T1000 (cell line): ENCODE results near the gene KIF7.

Experiments used
- DNase-seq: peaks from one replicate; lab custom pipeline; 2025; ENCODE audit warnings: mixed read lengths; lab: John Stamatoyannopoulos, UW

The KIF7 gene

GRCh38 chr15:89669309-89669865 lies 14.1 kb upstream of the KIF7 start:
- no peak for DNase-seq

DNA sequence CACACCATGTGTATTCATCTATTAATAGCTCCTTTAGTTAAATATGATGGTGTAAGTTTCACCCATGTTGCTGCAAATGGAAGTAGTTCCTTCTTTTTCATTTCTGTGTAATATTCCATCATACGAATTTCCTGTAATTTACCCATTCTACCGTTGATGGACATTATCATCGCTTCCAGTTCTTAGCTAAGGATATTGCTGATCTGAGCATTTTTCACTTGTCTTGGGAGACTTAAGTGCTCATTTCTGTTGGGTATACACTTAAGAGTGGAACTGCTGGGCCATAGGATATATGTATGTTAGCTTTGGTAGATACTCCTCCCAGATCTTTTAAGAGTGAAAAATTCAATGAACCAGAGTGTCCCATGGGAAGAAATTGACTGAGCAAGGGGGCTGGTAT lies 12.9 kb upstream of the KIF7 start:
- DNase-seq: no peak

GRCh38 chr15:89667706-89667960 lies 12.4 kb upstream of the KIF7 start:
- no peak for DNase-seq

- no peak for DNase-seq
These were observed 11.8 kb upstream of the KIF7 start for GRCh38 chr15:89666858-89667705.

GRCh38 chr15:89666184-89666857 lies 11.1 kb upstream of the KIF7 start:
- DNase-seq: no peak

GRCh38 chr15:89665449-89666181 lies 10.3 kb upstream of the KIF7 start:
- DNase-seq: no peak

GRCh38 chr15:89664441-89665350 lies 9.4 kb upstream of the KIF7 start:
- DNase-seq: no peak

DNA sequence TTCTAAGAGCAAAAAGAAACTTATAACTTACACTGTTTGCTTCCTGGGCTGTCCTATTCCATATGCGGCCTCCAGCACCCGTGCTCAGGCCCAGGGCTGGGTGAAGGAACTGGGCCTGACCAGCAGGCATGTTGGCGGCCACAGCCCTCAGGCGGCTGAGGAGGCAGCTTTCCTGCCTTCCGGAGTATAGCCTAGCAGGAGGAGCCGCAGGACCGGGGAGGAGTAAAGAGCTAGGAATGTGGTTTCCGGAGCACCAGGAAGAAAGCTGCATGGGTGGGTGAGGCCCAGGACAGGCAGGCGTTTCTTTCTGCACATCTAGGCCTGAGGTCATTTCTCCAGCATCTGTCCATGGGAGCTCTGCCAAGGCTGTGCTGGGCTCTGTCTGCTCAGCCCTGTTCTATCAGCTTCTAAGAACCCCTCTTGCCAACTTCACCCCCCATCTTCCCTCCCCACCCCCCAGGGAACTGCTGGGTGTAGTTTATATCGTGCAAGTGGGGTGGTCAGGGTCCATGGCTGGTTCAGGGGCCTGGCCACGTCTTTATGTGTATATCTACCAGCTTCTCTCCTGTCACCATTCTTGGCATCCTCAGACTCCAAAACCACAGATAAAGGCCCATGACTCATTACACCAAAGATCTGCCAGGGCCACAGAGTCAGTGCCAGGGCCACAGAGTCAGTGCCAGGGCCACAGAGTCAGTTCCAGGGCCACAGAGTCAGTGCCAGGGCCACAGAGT lies 7.8 kb upstream of the KIF7 start:
- peak; percentile 59 for DNase-seq

DNA sequence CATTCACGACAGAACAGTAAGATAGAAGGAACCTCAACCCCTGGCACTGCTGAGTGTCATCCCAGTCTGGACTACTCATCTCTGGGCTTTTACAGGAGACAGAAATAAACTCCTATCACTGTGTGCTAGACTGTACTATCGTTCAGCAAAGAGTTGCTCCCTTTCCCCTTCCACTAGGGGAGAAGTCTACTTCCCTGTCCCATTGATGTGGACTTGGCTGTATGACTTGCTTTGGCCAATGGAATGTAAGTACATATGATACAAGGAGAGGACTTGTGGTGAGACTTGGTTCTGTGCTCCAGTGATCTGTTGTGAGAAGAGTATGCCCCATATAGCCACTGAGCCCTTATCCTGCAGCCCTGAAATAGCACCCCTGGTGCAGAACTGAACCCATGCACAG lies 5.3 kb upstream of the KIF7 start:
- no peak for DNase-seq

- DNase-seq: no peak
These were observed 4.0 kb upstream of the KIF7 start for GRCh38 chr15:89659295-89659694.

- no peak for DNase-seq
These were observed 2.5 kb upstream of the KIF7 start for GRCh38 chr15:89657686-89658200.

DNA sequence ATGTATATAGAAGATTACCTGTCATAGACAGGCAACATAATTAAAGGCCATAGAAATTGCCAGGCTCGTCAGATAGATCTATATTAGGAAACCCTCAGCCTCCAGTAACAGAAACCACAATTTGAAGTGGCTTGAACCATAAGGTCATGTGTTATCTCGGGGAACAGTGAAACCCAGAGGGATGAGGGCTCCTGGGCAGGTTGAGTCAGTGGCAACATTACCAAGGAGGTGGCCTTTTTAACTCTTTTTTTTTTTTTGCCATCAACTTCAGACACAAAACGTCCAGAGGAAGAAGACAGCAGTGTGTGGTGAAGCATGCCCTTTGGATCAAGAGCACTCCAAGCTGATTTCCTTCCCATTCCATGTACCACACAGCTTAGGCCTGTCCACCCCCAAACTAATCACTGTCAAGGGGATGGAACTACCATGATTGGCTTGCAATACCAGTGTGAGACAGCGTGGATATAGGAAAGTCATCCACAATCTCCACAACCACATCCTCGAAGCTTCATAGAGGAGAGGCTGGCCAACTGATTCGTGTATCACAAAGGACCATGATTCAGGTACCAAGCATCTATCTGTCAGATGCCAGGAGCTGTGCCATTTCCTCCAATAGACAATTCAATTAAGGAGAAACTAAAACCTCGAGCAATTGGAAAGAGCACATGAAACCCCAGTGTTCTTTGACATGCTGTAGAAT lies 999 bp upstream of the KIF7 start:
- no peak for DNase-seq

DNA sequence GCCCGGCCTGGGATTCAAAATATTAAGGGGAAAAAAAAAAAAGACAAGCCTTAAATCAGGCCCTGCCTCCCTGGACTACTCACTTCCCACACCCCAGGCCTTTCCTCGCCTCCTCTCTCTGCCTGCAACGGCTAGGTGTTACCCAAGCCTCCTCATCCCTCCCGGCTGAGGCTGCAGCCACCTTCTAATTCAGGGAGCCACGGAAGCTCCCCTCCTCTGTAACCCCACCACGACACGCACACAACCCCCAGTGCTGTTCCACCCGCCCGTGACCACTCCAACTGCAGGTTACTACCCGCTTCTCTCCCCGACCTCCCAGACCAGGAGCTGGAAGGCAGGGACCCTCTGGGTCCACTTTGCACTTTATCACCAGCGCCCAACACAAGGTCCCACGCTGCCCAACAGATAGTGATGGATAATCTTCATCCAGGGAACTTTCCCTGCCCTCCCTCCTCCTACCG lies 936 bp downstream of the KIF7 start:
- DNase-seq: peak; percentile 23

GRCh38 chr15:89653578-89653977 lies 1.7 kb downstream of the KIF7 start:
- no peak for DNase-seq

GRCh38 chr15:89652666-89653065 lies 2.6 kb downstream of the KIF7 start:
- DNase-seq: no peak

DNA sequence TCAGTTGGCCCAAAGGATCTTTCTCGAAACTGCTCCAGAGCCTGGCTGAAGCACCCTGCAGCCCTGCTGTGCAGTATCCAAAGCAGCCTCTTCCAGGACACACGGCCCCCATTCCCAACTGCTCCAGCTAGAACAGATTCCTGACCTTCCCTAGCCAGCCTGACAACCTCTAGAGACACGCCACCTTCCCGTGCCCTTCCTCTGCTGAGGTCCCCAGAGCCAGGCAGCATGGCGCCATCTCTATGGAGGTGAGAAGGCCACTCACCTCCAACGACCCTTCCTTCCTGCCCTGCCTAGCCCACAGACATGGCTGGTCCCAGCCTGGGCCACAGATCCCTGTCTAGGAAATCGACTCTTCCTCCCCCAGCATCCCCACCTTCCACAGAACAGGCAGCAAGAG lies 3.1 kb downstream of the KIF7 start:
- no peak for DNase-seq

- no peak for DNase-seq
These were observed 5.6 kb downstream of the KIF7 start for GRCh38 chr15:89649716-89650115.

DNA sequence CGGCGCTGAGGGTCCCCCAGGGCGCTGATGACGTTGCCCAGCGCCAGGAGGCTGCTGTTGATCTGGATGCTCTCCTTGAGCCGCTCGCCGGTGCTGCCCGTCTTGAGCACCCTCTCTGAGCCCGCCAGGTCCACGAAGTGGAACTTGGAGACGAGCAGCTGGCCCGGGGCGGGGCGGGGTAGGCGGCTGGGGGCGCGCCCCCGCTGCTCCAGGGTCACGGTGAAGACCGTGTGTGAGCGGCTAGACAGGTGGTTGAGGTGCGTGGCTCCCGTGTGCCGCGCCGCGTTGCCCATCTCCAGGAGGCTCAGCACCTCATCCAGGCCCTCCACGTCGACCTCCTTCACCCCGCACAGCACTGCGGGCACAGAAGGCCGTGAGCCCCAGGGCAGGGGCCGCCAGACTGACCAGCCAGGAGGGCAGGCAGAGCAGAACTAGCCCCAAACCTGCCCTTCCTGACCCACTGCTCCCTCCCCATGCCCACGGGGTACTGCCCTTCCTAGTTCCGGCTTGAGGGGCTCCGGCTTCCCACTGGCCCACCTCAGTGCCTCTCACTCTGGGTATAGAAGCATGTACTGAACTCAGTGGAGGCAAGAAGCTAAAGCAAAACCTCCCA lies 6.1 kb downstream of the KIF7 start:
- DNase-seq: no peak
